ENCODE data around the gene WAPL.

WAPL gene

DNA sequence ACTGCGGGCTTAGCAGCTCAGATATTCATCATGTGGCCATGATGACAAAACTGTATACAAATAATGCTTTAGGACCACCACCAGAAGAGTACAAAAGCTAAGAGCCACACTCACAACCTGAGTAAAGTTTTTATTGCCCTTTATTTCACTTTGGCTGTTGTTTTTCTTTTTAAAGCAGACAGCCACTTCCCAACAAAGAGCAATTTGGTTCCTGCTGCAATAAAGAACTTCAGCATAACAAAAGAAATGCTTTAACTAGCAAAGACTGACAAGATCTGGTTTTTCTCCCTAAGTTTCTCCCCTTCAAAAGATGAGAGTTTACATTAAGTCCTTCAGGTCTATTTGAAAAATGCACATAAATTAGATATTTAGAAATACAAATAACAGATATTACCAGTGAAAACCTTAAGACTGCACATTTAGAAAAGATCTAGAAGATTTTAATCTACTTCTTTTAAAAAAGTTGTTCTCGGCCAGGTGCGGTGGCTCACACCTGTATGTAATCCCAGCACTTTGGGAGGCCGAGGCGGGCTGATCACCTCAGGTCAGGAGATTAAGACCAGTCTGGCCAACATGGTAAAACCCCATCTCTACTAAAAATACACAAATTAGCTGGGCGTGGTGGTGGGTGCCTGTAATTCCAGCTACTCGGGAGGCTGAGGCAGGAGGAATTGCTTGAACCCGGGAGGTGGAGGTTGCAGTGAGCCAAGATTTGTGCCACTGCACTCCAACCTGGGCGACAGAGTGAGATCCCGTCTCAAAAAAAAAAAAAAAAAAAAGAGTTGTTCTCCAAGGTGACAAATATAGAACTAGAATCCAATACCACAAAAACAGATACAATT lies 59.4 kb downstream of the WAPL start:
- no peak for DNase-seq (ENCODE audit: low spot score)

DNA sequence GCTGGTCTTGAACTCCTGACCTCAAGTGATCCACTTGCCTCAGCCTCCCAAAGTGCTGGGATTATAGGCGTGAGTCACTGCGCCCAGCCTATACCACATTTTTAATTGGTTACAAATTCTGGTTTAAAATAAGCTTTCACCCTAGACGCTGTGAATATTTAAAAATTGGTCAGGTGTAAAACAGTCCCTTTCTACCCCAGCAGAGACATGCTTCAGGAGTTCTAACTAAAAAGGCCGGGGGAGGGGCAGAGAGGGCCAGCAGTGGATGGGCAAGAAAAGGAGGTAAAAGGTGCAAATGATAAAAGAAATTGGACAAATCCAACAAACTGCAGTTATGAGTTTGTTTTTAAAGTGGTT lies 70.0 kb downstream of the WAPL start:
- no peak for DNase-seq (ENCODE audit: low spot score)

DNA sequence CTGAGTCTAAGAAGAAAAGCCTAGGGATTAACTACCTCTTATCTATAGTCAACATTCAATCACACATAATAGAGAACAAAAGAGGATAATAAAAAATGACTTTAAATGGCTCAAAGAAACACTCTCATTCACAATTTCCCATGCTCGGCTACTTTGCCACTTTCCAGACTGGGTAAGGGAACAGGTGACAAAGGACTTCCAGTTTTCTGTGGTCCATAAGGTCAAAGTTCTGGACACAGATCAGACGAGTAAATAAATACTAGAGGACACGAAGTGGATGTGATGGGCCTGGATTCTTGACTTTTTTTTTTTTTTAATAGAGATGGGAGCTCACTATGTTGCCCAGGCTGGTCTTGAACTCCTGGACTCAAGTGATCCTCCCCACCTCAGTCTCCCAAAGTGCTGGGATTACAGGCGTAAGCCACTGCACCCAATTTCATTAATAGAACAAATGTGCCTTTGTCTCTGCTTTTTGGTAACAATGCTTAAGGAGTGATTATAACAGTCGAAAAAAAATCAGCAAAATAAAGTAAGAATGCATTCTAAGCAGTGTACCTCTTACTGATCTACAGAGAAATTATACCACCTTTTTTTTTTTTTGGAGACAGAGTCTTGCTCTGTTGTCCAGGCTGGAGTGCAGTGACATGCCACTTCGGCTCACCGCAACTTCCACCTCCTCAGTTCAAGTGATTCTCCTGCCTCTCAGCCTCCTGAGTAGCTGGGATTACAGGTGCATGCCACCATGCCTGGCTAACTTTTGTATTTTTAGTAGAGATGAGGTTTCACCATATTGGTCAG lies 70.6 kb downstream of the WAPL start:
- no peak for DNase-seq (ENCODE audit: low spot score)

DNA sequence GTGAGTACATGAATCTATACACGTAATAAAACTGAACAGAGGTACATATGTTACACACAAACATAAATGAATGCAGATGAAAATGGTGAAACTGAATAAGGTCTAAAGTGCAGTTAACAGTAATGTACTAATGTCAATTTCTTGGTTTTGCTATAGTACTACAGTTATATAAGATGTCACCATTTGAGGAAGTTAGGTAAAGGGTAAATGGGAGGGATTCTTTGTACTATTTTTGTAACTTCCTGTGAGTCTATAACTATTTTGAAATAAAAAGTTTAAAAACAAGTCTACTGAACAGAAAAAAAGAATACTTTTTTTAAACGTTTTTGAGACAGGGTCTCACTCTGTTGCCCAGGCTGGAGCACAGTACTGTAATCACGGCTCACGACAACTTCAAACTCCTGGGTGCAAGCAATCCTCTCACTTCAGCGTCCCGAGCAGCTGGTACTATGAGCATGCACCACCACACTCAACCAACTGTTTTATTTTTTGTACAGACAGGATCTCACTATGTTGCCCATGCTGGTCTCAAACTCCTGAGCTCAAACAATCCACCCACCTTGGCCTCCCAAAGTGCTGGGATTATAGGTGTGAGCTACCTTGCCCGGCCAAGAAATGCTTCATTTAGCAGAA lies 71.5 kb downstream of the WAPL start:
- DNase-seq (ENCODE audit: low spot score) = no peak

DNA sequence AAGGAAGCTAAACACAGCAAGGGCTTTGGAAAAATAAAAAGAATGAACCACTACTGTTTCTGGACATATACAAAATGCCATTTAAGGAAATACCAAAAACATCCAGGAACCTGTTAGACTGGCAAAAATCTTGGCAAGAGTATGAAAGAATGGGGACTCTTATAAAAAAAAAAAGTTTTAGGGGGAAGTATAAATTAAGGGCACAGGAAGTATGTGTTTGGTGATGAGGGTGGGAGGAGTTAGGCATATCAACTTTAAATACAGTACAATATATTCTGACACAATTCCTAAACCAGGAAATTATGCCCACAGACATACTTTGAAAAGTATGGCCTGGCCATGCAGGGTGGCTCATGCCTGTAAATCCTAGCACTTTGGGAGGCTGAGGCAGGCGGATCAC lies 74.2 kb downstream of the WAPL start:
- DNase-seq (ENCODE audit: low spot score) = no peak

DNA sequence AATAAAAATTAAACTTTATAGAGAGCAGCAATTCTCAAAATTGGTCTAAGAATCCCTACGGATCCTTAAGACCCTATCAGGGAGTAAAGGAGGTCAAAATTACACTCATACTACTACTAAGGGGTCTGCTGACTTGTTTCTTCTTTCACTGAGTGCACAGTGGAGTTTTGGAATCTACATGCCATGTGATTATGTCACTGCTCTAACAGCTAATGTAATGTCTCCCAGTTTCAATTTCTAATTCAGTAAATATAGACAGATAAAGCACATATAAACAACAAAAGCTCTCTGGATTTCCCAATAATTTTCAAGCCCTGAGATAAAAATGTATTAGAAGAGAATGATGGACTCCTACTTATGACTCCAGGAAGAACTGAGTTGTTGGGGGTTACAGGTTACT lies 74.6 kb downstream of the WAPL start:
- DNase-seq (ENCODE audit: low spot score) = no peak

DNA sequence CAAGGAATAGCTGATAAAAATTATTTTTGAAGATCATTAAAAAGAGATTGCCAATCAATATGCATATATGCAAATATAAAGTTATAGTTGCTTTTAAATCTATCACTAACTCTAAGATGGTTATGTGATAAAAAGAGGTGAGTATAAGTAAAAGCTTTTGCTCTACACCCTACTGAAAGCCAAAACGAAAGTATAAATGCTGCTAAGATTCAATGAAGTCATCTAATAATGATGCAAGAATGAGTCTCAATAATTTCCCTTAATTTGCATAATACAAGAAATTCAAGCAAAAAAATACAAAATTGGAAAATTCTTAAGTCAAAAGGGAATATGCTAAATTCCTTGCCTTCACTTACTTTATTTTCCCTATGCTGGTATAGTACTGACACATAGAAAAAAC lies 75.2 kb downstream of the WAPL start:
- no peak for DNase-seq (ENCODE audit: low spot score)

DNA sequence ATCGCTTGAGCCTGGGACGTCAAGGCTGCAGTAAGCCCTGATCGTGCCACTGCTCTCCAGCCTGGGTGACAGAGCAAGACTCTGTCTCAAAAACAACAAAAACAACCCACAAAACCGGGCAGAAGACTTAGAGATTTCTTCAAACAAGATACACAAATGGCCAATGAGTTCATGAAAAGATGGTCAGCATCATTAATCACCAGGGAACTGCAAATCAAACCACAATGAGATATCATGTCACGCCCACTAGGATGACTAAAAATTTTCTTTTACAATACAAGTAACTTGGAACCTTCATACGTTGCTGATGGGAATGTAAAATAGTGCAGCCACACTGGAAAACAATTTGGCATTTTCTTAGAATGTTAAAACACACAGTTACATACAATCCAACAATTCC lies 77.7 kb downstream of the WAPL start:
- DNase-seq (ENCODE audit: low spot score) = no peak

DNA sequence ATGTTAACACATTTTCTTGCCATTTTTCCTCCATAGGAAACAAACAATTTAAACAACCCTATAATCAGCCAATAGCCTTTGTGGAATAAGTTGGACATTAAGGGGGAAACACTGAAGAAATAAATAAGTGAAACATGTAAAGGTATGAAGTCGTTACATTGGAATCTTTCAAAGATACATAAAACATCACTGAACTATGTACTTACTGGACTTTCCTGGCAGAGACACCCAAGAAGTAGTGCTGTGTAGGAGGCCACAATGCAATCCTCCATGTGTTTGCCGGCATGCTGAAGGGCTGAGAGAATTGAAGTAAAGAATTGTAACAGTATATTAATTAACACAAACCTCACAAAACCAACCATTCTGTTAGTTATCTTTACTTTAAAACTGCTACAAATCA lies 78.5 kb downstream of the WAPL start:
- no peak for DNase-seq (ENCODE audit: low spot score)

DNA sequence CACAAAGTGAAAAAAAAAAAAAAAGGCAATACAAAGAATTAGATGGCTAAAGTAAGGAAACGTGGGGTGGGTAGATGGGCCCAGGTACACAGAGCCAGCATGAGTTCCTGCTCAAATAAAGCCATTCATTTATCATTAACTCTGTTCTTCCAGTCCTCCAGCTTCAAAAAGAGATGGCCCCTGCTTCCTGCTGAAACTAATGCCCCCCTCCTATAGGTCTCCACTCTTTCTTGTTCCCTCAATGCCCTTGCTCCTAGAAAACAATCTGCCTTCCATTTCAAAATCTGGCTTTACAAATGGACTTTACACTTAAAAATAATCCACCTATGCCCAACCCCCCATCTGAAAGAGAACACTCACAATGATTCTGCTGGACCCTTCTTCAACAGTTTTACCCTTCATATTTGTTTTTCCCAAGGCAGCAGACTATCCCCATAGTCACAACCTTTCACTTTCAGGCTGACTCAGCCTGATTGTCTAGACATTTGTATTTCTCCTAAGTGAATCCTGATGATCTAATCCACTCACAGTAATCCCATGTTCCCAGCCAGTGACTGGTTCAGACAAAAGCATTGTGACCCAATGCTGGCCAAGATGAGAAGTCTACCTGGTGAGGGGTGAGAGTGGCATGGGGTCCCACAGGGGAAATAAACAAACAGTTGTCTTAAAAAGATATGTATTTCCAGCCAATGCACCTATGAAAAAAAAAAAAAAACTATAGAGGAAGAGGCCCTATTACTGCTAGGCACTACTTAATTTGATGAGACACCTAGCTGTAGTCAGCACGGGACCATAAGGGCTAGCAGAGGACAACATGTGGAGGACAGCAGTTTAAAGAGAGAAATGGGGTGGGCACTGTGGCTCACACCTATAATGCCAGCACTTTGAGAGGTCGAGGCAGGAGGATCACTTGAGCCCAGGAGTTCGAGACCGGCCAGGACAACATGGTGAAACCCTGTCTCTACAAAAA lies 80.4 kb downstream of the WAPL start:
- no peak for DNase-seq (ENCODE audit: low spot score)

DNA sequence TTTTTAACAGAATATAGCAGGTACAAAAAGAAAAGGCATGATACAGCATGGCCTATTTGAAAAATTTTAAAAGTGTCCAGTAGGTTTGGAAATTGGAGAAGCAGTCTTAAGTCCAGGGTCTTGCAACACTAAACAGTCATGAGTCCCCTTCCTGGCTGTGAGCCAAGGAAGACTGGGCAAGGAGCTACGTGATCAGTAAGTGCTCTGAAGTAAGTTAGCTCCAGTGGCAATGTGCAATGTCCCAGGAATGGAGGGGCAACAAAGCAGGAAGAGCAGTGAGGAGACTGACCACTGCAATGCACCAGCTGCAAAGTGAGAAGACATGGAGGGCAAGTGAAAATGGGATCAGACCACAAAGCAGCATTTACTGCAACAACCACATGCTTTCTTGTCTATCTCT lies 82.0 kb downstream of the WAPL start:
- no peak for DNase-seq (ENCODE audit: low spot score)

DNA sequence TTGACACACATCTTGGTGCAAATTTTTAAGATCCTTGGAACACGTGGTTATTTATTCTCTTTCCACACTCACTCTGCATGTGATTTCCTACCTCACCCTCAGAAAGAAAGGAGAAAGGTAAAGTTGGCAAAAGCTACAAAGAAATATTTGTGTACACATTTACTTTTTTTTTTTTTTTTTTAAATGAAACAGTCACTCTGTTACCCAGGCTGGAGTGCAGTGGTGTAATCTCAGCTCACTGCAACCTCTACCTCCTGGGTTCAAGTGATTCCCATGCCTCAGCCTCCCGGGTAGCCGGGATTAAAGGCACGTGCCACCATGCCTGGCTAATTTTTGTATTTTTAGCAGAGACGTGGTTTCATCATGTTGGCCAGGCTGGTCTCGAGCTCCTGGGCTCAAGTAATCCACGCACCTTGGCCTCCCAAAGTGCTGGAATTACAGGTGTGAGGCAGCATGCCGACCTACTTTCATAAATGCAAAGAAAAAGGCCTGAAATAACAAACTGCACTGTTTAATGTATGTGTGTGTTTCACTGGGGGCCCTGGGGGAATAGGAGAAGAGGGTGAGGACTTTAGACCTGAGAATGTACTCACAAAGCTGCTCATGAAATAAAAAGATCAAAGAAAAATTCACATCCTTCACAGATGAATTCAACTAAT lies 83.4 kb downstream of the WAPL start:
- DNase-seq (ENCODE audit: low spot score) = no peak

DNA sequence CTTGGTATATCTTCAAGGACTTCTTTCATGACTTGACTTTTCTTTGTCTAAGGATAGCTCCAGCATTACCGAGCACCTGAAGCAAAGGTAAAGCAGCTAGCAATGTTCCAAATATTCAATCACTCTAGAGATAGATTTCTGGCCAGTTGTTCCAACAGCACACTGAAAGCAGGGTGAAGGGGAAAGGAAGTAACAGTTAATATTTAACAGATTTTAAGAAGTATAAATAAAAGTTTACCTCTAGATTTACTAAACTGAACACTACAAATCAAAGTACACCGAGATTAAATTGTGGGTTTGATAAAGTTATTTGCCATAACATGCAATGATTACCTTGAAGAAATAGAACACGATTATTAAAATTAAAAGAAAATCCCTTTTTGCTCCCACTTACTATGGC lies 84.1 kb downstream of the WAPL start:
- DNase-seq (ENCODE audit: low spot score) = no peak

DNA sequence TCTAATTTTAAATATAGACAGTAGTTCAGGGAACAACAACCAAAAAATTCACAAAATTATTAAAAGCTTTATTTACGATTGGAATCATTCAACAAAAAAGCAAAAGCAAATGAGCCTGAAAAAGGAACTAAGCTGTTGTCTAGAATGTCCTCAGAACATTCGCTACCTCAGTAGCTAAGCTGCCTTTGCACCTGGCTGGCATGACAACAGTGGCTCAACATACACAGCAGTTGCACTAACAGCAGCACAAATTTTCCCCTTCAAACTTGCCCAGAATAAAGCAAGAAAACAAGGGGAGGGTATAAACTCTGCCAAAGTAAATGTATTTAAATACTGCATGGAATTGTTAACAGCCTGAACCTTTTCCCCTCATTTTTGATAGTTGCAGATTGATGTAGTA lies 84.6 kb downstream of the WAPL start:
- no peak for DNase-seq (ENCODE audit: low spot score)

DNA sequence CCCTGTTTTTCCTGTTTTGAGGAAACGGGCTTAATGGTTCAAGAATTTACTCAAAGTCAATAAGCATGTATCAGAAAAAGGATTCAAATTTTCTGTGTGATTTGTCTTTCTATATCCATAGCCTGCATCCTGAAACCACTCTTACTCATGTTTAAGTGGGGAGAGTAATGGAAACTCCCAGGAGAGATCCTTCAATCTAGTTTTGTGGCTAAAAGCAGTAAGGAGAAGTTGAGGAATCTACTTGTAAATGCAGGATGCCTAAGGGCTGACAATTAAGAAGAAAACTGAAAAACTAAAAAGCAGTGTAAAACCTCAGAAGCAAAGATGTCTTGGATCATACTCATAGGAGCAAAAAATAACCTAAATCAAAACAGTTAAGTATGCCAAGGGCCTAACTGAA lies 86.9 kb downstream of the WAPL start:
- DNase-seq (ENCODE audit: low spot score) = no peak

DNA sequence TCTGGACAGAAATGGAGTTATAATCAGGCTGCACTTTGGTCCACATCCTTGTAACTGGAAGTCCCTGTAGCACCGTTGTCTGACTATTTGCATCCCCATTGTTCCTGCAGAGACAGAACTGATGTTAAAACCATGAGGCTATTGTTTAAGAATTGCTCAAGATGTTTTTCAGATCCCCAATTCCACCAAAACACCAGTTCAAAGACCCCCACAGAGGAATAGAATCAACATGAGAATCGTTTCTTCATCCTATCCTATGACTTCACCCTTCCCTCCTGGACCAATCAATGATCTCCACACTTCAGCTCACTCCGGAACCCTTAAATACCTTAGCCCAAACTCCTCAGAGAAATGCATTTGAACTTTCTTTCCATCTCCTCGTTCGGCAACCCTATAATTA lies 97.9 kb downstream of the WAPL start:
- DNase-seq (ENCODE audit: low spot score) = no peak

DNA sequence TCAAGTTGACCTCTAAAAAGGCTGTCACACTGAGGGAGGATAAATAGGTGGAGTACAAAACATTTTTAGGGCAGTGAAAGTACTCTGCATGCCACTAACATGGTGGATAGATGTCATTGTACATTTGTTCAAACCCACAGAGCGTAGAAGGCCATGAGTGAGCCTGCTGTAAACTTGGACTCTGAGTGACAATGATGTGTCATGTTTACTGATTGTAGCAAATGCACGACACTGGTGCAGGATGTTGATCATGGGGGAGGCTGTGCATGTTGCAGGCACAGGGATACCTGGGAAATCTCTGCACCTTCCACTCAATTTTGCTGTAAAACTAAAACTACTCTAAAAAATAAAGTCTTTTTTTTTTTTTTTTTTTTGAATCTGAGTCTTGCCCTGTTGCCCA lies 102.5 kb downstream of the WAPL start:
- DNase-seq (ENCODE audit: low spot score) = no peak

DNA sequence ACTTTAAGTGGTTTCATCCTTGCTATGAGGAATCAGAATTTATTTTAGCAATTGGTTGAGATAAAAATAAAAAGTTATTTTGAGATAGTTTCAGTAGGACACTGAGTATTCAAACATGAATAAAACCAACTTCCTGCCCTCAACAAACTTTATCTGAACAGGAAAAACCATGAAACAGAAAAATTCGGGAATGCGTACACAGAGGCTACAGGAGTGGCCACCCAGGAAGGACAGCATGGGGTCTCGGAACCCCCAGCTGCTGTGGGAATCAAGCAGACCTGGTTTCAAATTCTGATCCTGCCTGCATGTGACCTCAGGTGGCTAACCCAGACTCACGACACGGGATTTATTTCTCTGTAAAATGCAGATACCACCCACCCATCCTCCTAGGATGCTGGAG lies 106.0 kb downstream of the WAPL start:
- no peak for DNase-seq (ENCODE audit: low spot score)

DNA sequence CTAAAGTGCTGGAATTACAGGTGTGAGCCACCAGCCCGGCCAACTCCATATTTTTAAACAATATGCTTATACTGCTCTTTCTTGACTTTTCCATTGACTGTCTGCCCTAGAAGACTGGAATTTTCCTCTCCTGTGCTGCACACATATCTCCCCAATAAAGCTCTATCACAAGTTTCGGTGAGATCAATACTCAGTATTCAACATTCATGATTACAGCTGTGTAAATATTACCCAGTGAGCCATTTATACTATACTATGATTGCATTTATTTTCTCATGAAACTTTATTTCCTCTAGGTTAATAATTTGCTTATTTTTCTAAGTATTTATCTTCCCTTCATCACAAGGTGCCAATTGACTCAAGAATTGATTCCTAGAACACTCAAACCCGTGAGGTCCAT lies 106.5 kb downstream of the WAPL start:
- no peak for DNase-seq (ENCODE audit: low spot score)

DNA sequence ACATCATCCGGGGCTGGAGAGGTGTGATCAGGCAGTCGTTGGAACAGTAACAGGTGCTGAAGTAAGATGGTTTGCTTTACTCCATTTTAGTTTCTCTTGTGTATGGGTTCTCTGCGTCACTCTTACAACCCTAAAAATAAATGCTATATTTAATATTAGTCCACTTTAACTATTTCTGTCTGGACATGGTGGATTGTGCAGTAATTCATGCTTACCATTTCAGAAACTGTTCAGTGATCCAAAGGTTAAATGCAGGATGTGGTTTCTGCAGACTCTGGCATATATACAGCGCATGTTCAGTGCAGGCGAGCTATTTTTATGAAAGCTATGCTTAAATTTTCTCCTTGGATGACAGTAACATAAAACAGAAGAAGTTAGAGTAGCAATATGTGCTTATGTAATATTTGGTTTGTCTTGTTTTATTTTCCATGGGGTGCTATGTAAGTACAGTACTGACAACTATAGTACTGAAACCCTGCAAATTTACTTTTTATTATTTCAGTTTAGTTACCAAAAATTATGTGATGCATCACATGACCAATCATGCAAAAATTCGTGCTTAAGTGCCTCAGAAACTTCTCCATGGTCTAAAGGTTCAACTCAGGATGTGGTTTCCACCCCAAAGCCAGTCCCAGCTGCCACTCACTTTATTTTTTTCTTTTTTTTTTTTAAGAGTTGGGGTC lies 108.4 kb downstream of the WAPL start:
- DNase-seq (ENCODE audit: low spot score) = no peak
